ENCODE data around the gene ACR.

GRCh38 chr22:50731811-50732624 is 6.0 kb upstream of the ACR start:
- TF ChIP-seq POLR2AphosphoS5 (IDR thresholded peaks at IDR 0.05): no peak
- TF ChIP-seq, protein P1, sequence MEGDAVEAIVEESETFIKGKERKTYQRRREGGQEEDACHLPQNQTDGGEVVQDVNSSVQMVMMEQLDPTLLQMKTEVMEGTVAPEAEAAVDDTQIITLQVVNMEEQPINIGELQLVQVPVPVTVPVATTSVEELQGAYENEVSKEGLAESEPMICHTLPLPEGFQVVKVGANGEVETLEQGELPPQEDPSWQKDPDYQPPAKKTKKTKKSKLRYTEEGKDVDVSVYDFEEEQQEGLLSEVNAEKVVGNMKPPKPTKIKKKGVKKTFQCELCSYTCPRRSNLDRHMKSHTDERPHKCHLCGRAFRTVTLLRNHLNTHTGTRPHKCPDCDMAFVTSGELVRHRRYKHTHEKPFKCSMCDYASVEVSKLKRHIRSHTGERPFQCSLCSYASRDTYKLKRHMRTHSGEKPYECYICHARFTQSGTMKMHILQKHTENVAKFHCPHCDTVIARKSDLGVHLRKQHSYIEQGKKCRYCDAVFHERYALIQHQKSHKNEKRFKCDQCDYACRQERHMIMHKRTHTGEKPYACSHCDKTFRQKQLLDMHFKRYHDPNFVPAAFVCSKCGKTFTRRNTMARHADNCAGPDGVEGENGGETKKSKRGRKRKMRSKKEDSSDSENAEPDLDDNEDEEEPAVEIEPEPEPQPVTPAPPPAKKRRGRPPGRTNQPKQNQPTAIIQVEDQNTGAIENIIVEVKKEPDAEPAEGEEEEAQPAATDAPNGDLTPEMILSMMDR (IDR thresholded peaks at IDR 0.05): peak in 3 of 4 experiments; percentile 61 to 79 (median 70)
